Smooth muscle cell (in vitro differentiated cells): ENCODE results near the gene CBX2. TPM values are rescaled to one million over a fixed set of nuclear protein-coding genes. Genes with fewer than 3 reads are reported as not detected.
A peak's percentile ranks its signal among the peaks of the same experiment; 100 is the strongest.

Source experiments
- DNase-seq: peaks from one replicate; lab custom pipeline; 2025; ENCODE audit not compliant: unreplicated experiment; lab: John Stamatoyannopoulos, UW
- H2AFZ ChIP-seq: fragments of 200-600 bp; sonication (generic); 2 replicates; pipeline ENCODE4 v1.6.0; 2016; ENCODE audit warnings: antibody characterized with exemption, low read depth, mild to moderate bottlenecking
- H3F3A ChIP-seq: fragments of 200-600 bp; sonication (generic); 2 replicates; pipeline ENCODE4 v1.6.0; 2017; ENCODE audit warnings: antibody characterized with exemption, low read depth
- H3K27ac ChIP-seq: fragments of 200-600 bp; sonication (generic); 2 replicates; pipeline ENCODE4 v1.5.1; 2016; ENCODE audit warnings: low read depth, mild to moderate bottlenecking
- H3K27me3 ChIP-seq: fragments of 200-600 bp; sonication (generic); 2 replicates; pipeline ENCODE4 v1.6.1; 2016; ENCODE audit warnings: low read depth, mild to moderate bottlenecking
- H3K36me3 ChIP-seq: fragments of 200-600 bp; sonication (generic); 2 replicates; pipeline ENCODE4 v1.5.1; 2016; ENCODE audit warnings: low read depth
- H3K4me1 ChIP-seq: fragments of 200-600 bp; sonication (generic); 2 replicates; pipeline ENCODE4 v1.5.1; 2016; ENCODE audit warnings: low read depth
- H3K4me2 ChIP-seq: fragments of 200-600 bp; sonication (generic); 2 replicates; pipeline ENCODE4 v1.6.0; 2016; ENCODE audit warnings: mild to moderate bottlenecking
- H3K4me3 ChIP-seq: fragments of 200-600 bp; sonication (generic); 2 replicates; pipeline ENCODE4 v1.5.1; 2016; ENCODE audit warnings: mild to moderate bottlenecking
- H3K79me2 ChIP-seq: fragments of 200-600 bp; sonication (generic); 2 replicates; pipeline ENCODE4 v1.6.0; 2016; ENCODE audit warnings: low read depth, mild to moderate bottlenecking
- H3K9ac ChIP-seq: fragments of 200-600 bp; sonication (generic); 2 replicates; pipeline ENCODE4 v1.6.0; 2016; ENCODE audit warnings: low read depth
- H3K9me3 ChIP-seq: fragments of 200-600 bp; sonication (generic); replicated peaks from 2 replicates; pipeline ENCODE4 v1.5.1; 2016; ENCODE audit warnings: low read depth
- H4K20me1 ChIP-seq: fragments of 200-600 bp; sonication (generic); 2 replicates; pipeline ENCODE4 v1.6.0; 2016; ENCODE audit warnings: low read depth
- CTCF ChIP-seq: fragments of 200-600 bp; sonication (generic); IDR thresholded peaks from 2 replicates; pipeline ENCODE4 v1.5.1; 2017; ENCODE audit warnings: borderline replicate concordance, mild to moderate bottlenecking, antibody characterized with exemption; ENCODE audit not compliant: insufficient read depth, poor library complexity, severe bottlenecking
- WGBS: methylation state at CpG from one replicate; pipeline ENCODE4 v1.1.7; 2016; ENCODE audit warnings: low lambda C conversion rate; 5-methylcytosine and 5-hydroxymethylcytosine counted together
- polyA plus RNA-seq: library from polyadenylated mRNA; unstranded; fragments of >200 nt; fragmentation: Nextera tagmentation; extraction: Ambion mirVana; gene quantifications from 2 replicates; pipeline ENCODE4 v1.2.1, GENCODE V29; 2016
- total RNA-seq: library from RNA; depleted of rRNA; stranded (reverse); fragments of >200 nt; gene quantifications from 2 replicates; pipeline ENCODE4 v1.2.3, GENCODE V29; 2014

Gene CBX2
- total and polyA plus RNA-seq, 2 experiments from 2014 or later: 4.0 to 10.1 TPM

GRCh38 chr17:79800325-79801155 lies 22.6 kb downstream of the CBX2 start:
- Histone ChIP-seq H3K79me2 (no peaks in the 10 kb centered on the region), H3K4me3 (peak overlapping the region; percentile 19), H2AFZ (no peak overlapping the region), H3K9ac (no peak overlapping the region), H3K4me2 (peak overlapping the region; percentile 69), H3K4me1 (peaks cover 51% of the 10 kb centered on the region), H4K20me1 (peaks cover 6% of the 10 kb centered on the region), H3K27ac (no peak overlapping the region), H3K27me3 (peaks cover 79% of the 10 kb centered on the region), H3K9me3 (no peaks in the 10 kb centered on the region), H3K36me3 (no peaks in the 10 kb centered on the region), H3F3A (peaks cover 13% of the 10 kb centered on the region)
- TF ChIP-seq CTCF: no peak
- 1% methylated on average over 37 of the region's 44 CpGs for WGBS
- no peak for DNase-seq

GRCh38 chr17:79801156-79802038 lies 23.4 kb downstream of the CBX2 start:
- 5% methylated on average over 50 of the region's 52 CpGs for WGBS
- Histone ChIP-seq H3K9ac (no peak overlapping the region), H3K4me2 (peak overlapping the region; percentile 69), H3K36me3 (no peaks in the 10 kb centered on the region), H3F3A (peaks cover 13% of the 10 kb centered on the region), H4K20me1 (no peaks in the 10 kb centered on the region), H3K79me2 (no peaks in the 10 kb centered on the region), H3K4me1 (peaks cover 43% of the 10 kb centered on the region), H3K9me3 (no peaks in the 10 kb centered on the region), H3K27me3 (peaks cover 87% of the 10 kb centered on the region), H2AFZ (no peak overlapping the region), H3K4me3 (peak overlapping the region; percentile 19), H3K27ac (no peak overlapping the region)
- no peak for TF ChIP-seq CTCF
- no peak for DNase-seq

DNA sequence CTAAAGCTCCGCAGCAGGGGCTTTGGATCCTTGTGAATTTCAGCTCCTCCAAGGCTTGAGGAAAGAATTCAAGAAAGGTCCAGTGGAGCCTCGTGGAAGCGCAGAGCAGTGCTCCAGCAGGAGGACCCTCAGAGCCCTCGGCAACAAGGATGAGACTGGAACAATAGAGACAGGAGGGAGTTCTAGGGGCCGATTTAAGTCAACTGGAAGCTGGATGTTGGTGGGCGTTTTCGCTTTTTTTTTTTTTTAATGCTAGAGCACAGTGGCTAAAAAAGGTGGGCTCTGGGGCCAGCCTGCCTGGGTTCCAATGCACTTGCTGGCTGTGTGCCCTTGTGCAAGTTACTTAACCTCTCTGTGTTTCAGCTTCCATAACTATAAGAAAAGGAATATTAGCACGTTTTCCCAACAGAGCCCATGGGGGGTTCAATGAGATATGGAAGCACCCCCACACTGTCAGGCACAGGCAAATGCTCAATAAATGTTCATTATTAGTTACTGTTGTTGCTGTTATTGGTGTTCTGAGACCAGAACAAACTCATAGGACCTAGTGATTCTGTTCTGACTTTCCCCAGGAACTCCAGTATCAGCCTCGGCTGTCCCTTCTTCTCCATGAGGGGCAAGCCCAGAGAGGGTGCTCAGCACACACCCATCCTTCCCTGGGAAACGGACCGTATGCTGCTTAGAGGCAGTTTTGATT lies 24.2 kb downstream of the CBX2 start:
- no peak for DNase-seq
- Histone ChIP-seq H3K9me3 (no peaks in the 10 kb centered on the region), H3K4me2 (peak overlapping the region; percentile 44), H3F3A (peaks cover 13% of the 10 kb centered on the region), H3K36me3 (no peaks in the 10 kb centered on the region), H3K4me3 (no peak overlapping the region), H2AFZ (no peak overlapping the region), H3K27ac (no peak overlapping the region), H3K9ac (no peak overlapping the region), H3K27me3 (peaks cover 95% of the 10 kb centered on the region), H3K4me1 (peaks cover 43% of the 10 kb centered on the region), H4K20me1 (no peaks in the 10 kb centered on the region), H3K79me2 (no peaks in the 10 kb centered on the region)
- WGBS: 27% methylated on average over 11 of the region's 11 CpGs
- no peak for TF ChIP-seq CTCF
